Measurements from ENCODE around the gene LDLRAD1. TPM values are rescaled to one million over a fixed set of nuclear protein-coding genes. Genes with fewer than 3 reads are reported as not detected.

LDLRAD1 gene
- total and polyA plus RNA-seq, 10 of the 15 experiments (the other 5 are each of a cell fraction or from before 2014, with no cell fraction given): not detected

DNA sequence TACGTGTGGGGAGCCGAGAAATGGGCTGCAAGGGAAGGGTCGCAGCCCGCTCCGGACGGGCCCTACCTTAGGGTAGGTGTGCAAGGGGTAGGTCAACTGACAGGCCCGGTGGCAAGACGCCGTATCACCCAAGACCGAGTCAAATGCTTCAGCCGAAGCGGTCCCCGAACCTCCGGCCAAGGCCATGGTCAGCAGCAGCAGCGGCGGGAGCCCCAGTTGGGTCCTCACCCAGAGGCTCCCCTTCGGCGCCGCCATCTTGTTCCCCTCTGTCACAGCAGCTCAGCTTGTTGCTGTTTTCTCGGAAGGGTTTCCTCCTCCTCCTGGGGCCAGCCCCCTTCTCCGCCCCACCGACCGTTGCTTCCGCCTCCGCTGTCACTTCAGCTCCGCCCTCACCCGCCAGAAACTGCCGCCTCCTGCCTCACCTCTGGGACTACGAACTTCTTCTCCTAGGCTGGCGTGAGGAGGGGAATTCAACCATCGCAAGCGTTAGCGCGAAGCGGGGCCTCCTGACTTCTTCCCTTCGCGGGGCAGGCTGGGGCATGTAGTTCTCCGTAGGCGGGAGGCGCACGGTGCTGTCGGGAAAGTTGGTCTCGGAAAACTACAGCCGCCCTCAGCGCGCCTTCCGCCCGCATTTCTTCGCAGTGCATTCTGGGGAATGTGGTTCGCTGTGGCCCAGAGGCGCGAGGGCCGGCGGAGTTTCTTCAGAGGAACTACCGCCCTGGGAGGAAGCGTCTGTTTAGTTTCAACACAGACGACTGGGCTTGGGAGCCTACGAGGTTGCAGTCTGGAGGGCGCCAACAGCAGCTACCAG, 35.2 kb upstream of the LDLRAD1 start, which contains the start of the genes TCEANC2 and TMEM59 (continued):
- TF ChIP-seq MXI1 (IDR thresholded peaks at IDR 0.05; ENCODE audit: low read depth, low read length): peak; percentile 80
- peak; percentile 68; the same call in 1 of the 2 replicates for TF ChIP-seq ESRRA (IDR thresholded peaks at IDR 0.05; ENCODE audit: low read length)
- no peak for TF ChIP-seq ASH2L (IDR thresholded peaks at IDR 0.05; ENCODE audit: borderline replicate concordance, low read depth)
- peak; percentile 83 for TF ChIP-seq NR2C1 (IDR thresholded peaks at IDR 0.05)
- TF ChIP-seq SREBF1 (IDR thresholded peaks at IDR 0.05; ENCODE audit: low read length): peak; percentile 88
- TF ChIP-seq TCF12 (IDR thresholded peaks at IDR 0.05; ENCODE audit: low read depth, low read length): 0 out of 2 replicates have a peak, but pooled peaks have one; percentile 14
- TF ChIP-seq MTA3 (IDR thresholded peaks at IDR 0.05; ENCODE audit: borderline replicate concordance, low read length): no peak
- no peak for TF ChIP-seq MEF2B (IDR thresholded peaks at IDR 0.05; ENCODE audit: partially characterized antibody, poor library complexity, severe bottlenecking)
- TF ChIP-seq POLR2AphosphoS5 (IDR thresholded peaks at IDR 0.05; ENCODE audit: low read length): peak; percentile 80
- TF ChIP-seq, protein P1, sequence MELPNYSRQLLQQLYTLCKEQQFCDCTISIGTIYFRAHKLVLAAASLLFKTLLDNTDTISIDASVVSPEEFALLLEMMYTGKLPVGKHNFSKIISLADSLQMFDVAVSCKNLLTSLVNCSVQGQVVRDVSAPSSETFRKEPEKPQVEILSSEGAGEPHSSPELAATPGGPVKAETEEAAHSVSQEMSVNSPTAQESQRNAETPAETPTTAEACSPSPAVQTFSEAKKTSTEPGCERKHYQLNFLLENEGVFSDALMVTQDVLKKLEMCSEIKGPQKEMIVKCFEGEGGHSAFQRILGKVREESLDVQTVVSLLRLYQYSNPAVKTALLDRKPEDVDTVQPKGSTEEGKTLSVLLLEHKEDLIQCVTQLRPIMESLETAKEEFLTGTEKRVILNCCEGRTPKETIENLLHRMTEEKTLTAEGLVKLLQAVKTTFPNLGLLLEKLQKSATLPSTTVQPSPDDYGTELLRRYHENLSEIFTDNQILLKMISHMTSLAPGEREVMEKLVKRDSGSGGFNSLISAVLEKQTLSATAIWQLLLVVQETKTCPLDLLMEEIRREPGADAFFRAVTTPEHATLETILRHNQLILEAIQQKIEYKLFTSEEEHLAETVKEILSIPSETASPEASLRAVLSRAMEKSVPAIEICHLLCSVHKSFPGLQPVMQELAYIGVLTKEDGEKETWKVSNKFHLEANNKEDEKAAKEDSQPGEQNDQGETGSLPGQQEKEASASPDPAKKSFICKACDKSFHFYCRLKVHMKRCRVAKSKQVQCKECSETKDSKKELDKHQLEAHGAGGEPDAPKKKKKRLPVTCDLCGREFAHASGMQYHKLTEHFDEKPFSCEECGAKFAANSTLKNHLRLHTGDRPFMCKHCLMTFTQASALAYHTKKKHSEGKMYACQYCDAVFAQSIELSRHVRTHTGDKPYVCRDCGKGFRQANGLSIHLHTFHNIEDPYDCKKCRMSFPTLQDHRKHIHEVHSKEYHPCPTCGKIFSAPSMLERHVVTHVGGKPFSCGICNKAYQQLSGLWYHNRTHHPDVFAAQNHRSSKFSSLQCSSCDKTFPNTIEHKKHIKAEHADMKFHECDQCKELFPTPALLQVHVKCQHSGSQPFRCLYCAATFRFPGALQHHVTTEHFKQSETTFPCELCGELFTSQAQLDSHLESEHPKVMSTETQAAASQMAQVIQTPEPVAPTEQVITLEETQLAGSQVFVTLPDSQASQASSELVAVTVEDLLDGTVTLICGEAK (IDR thresholded peaks at IDR 0.05; ENCODE audit: borderline replicate concordance): peak; percentile 97
- peak in 1 of 2 experiments; percentile 60; a peak in 1 of 4 replicates for TF ChIP-seq IKZF2 (IDR thresholded peaks at IDR 0.05)
- 0 out of 2 replicates have a peak, but pooled peaks have one; percentile 54 for TF ChIP-seq POLR2AphosphoS2 (IDR thresholded peaks at IDR 0.05; ENCODE audit: low read depth, low read length)
- TF ChIP-seq JUNB (IDR thresholded peaks at IDR 0.05): 0 out of 2 replicates have a peak, but pooled peaks have one; percentile 3
- TF ChIP-seq PKNOX1 (IDR thresholded peaks at IDR 0.05): peak; percentile 92
- TF ChIP-seq SP1 (IDR thresholded peaks at IDR 0.05; ENCODE audit: low read depth, low read length): no peak
- TF ChIP-seq SIX5 (IDR thresholded peaks at IDR 0.05; ENCODE audit: low read depth, low read length, severe bottlenecking): peak; percentile 99
- TF ChIP-seq, protein P2, sequence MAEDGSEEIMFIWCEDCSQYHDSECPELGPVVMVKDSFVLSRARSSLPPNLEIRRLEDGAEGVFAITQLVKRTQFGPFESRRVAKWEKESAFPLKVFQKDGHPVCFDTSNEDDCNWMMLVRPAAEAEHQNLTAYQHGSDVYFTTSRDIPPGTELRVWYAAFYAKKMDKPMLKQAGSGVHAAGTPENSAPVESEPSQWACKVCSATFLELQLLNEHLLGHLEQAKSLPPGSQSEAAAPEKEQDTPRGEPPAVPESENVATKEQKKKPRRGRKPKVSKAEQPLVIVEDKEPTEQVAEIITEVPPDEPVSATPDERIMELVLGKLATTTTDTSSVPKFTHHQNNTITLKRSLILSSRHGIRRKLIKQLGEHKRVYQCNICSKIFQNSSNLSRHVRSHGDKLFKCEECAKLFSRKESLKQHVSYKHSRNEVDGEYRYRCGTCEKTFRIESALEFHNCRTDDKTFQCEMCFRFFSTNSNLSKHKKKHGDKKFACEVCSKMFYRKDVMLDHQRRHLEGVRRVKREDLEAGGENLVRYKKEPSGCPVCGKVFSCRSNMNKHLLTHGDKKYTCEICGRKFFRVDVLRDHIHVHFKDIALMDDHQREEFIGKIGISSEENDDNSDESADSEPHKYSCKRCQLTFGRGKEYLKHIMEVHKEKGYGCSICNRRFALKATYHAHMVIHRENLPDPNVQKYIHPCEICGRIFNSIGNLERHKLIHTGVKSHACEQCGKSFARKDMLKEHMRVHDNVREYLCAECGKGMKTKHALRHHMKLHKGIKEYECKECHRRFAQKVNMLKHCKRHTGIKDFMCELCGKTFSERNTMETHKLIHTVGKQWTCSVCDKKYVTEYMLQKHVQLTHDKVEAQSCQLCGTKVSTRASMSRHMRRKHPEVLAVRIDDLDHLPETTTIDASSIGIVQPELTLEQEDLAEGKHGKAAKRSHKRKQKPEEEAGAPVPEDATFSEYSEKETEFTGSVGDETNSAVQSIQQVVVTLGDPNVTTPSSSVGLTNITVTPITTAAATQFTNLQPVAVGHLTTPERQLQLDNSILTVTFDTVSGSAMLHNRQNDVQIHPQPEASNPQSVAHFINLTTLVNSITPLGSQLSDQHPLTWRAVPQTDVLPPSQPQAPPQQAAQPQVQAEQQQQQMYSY (CRISPR knock-in tag; IDR thresholded peaks at IDR 0.05): no peak
- peak; percentile 86 for TF ChIP-seq KLF5 (IDR thresholded peaks at IDR 0.05; ENCODE audit: partially characterized antibody)
- TF ChIP-seq FOXK2 (IDR thresholded peaks at IDR 0.05): peak; percentile 95
- TF ChIP-seq EP300 (IDR thresholded peaks at IDR 0.05; ENCODE audit: borderline replicate concordance in 1 of 2, control insufficient read depth in 1 of 2, low read depth in 2 of 2, low read length in 2 of 2): no peak
- no peak for TF ChIP-seq FOS (IDR thresholded peaks at IDR 0.05; ENCODE audit: borderline replicate concordance, extremely low read depth, insufficient read length)
